Measurements from ENCODE around the gene FBXL3.

FBXL3 gene, protein sequence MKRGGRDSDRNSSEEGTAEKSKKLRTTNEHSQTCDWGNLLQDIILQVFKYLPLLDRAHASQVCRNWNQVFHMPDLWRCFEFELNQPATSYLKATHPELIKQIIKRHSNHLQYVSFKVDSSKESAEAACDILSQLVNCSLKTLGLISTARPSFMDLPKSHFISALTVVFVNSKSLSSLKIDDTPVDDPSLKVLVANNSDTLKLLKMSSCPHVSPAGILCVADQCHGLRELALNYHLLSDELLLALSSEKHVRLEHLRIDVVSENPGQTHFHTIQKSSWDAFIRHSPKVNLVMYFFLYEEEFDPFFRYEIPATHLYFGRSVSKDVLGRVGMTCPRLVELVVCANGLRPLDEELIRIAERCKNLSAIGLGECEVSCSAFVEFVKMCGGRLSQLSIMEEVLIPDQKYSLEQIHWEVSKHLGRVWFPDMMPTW

DNA sequence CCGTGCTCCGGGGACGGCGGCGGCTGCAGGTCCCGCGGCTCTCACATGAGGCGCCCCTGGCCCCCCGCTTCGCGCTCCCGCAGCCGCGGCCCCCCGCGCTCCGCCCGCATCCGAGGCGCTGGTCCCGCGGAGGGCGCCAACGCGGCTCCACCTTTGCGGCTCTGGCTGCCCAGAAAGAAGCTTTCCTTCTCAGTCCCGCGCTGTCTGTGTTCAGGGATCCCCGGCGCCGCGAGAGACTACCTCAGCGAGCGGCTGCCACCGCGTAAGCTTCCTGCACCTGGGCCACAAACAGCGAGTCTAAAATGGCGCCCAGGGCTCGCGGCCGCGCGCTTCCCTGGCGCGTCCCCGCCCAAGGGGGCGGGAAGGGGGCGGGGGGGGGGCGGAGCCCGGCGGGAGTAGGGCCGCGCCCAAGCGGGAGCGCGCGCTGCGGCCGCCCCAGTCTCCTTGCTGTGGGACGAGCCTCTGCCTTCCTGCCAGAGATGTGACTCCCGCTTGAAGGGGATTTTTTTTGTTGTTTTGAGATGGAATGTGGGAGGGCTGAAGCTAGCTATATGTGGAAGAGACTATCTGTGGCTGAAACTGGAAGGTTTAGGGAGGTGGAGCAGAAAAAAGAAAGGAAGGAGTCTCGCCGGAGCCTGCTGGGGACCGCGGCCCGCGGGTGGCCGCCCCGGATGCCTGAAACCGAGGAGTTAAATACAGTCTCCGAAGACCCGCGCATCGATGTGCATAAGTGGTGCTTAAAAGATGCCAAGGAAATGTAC, at the start of gene FBXL3:
Gene FBXL3 (minus strand): TSS at position 299 of the 761 bp plus-strand sequence. CDS start 5,299 bp downstream, outside the sequence.
- no peak for FAIRE-seq

DNA sequence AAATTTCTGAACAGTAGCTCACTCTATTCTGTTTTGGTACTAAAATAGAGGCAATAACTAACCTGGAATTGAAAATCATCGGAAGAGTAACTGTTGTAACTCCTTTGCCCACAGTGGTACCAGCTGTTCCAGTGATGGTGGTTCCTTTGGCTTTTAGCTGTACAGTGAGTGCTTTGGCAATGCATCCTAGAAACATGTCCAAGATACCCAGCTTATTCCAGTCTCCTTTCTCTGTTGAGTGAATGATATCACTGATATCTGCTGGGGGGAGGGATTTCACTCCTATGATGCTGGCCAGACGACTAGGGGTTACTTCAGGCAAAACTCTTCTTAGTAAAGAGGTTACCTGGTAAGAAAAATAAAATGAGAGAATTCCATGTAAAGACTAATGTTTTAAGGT, 40.6 kb upstream of the FBXL3 start:
- no peak for FAIRE-seq

DNA sequence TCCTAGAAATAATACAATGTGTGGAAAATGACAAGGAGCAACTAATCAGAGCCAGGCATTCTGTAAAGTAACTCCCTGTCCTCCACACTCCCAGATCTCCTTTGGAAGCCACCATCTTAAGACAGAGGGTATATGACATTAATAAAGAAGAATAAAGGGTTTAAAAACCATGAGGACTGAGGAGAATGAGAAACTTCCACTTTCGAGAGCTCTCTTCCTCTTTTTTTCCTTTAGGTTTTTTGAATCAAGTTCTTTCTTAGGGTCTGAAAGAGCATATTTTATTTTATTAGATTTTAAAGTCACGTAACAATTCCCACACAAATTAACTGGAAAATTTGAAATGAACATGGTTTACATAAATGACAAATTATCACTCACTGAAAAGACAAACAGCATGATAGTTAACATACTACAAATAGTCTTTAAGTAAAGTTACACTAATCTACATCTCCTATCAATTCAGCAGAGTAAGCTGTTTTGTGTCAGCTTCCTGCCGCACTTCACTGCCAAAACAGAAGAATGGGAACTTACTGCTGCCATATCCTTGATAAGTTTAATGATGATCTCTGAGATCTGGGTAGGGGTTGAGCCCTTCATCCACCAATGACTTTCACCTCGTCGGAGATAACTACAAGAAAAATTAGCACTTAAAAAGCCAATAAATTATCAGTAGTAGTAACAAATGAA, 38.6 kb upstream of the FBXL3 start:
- FAIRE-seq, result no peak

DNA sequence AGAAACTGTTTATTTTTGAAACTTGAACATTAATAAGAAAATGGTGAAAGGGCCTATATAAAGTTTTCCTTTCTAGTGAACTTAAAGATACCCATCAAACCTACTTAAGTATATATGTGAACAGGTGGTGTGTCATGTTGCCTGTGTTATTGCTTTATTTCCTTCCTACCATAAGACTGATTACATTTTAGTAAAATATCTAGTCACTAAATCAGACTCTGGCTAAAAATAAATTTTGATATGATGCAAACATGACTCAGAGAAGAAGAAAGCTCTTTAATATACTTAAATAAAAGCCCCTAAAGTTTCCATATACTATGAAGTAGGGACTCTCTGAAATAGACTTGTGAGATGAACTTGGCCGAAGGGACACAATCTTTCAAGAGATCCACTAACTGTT, 35.1 kb upstream of the FBXL3 start:
- no peak for FAIRE-seq

DNA sequence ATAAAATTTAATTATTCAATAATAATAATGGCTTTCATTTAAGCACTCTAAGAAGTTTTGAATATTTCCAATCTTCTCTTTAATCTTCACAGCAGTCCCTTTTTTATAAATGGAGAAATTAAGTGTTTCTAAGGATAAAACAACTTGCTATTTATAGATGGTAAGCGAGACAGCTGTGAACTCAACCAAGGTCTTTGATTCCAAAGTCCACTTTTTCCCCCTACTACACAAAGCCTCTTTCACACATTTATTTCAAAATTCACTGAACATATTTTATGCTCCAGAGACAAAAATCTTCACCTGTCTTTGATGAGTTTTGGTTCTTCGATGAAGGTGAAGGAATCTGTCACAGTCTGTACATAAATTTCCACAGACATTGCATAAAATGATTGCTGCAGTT, 34.4 kb upstream of the FBXL3 start:
- FAIRE-seq, result no peak

DNA sequence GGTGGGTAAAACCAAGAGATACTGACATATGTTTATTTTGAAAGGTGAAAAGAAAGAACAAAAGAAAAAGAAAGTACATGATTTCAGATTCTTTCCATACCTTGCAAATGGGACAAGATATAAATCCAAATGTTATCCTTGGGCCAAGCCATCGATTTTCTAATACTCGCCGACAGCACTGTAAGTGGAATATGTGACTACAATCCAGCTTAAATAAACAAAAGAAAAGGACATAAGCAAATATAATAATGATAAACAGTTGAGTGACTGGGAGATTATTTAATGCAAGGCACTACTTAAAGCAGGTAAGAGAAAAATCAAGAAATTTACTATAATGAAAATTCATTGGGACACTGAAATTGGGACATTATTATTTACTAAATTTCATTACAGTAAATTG, 29.9 kb upstream of the FBXL3 start:
- FAIRE-seq, result no peak

DNA sequence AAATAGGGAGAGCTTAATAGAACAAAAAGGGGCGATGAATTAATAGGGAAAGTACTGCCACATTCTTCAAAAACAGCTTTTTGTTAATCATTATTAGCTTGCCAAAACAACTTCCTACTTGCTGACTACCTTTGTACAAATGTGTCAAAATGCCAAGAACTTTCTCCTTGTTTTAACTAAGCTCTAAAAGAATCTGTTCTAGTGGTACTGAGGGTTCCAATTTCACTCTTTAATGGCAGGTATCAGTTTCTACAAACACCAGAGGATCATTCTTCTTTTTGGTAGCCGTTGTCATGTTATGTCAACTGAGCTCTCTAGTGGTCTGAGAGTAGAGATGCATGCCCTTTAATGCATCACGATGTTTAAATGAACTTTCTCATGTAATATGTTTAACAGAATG, 29.4 kb upstream of the FBXL3 start:
- FAIRE-seq, result no peak

DNA sequence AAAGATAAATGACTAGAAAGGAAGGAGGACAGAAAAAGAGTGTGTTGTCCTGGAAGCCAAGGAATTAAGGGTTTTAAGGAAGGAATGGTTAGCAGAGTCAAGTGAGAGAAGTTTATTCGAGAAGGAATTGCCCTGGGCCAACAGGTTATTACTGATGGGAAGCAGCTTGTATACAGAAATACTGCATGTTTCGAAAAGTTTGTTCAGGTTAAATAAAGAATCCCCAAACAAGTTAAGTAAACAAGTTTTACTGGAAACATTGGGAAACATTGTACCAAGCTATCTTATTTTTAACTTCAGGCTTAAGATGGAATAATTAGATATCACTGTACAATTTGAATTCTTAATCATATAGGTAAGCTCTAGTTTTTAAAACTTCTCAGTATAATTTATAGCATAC, 28.2 kb upstream of the FBXL3 start:
- FAIRE-seq, result no peak

DNA sequence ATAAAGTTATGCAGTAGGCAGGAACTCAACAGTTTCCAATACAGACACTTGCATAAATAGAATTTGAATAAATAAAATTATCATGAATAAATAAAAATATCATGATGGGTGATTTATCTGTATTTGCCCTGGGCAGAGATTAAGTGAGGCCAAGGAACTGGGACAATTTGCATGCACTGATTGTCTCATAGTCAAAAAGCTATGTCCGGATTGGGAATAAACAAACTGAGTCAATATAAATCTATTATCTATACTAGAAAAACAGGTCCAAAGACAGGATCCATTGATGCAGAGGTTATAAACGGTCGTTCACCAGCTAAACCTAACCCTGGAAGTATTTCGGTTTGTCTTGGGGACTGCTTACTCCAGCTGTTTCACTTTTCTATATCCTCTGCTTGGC, 26.2 kb upstream of the FBXL3 start:
- FAIRE-seq, result no peak

DNA sequence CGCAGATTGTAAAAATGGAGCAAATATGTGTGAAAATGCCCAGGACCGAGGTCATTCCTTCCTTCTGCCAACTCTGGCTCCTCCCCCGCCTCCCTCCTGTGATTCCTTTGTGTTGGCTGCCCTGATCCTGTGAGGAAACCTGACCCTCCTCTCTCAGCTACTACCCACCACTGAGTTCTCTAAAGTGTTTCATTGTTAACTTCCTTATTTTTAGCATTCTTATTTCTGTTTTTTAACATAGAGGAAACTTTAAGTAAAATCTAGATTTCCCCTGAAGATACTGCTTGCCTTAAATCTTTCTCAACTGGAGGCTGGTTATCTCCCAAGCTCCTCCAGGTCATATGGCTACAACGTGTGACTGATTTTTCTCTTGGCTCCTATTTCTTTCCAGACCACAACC, 21.7 kb upstream of the FBXL3 start:
- no peak for FAIRE-seq

DNA sequence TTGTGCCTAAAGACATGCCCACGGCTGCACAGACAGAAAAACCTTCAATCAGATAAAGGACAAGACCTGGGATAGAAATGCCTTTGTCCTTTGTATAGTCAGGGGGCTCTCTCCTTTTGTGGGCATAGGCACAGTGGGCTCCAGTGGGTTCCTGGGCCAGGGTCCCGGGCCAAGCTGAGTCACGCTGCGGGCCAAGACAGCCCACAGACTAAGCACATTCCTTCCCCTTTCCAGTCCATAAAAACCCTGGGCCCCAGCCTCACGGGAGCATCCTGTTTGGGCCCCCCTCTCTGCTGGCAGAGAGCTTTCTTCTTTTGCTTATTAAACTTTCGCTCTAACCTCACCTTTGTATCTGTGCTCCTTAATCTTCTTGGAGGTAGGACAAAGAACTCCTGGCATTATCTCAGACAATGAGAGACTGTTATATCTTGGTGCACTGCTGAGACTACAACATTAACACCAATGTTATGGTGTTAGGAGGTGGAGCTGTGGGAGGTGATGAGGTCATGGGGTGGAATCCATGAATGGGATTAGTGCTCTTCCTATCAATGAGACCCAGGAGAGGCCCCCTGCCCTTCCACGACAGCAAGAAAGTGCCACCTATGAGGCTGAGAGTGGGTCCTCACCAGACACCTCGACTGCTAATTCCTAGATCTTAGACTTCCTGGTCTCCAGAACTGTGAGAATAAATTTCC, 20.8 kb upstream of the FBXL3 start:
- FAIRE-seq, result no peak

DNA sequence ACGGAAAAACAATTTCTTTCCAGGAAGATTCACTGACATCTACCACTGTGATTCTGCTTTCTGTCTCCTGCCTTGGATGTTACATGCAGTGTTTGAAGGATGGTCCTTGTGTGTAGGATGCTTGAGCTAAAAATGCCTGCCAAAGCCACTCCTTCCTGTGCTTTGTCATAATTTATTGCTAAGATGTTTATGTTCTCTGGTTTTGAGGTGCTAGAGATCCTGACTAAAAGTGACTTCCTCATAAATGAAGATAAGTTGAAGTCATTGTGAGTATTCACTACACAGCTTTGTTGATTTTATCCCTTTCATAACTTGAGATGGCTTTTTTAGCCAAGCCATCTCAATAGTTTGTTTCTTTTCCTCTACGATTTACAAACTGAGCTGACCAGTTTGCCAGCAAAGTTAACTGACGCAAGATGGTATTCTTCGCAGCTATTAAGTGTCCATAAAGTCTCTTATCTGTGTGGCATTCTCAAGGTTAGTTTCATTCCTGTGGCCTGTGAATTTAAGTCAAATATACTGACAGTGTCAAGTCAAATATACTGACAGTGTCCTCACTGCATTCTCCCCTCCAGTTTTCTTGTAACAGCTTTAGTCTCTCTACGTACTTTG, 15.7 kb upstream of the FBXL3 start:
- FAIRE-seq, result no peak

DNA sequence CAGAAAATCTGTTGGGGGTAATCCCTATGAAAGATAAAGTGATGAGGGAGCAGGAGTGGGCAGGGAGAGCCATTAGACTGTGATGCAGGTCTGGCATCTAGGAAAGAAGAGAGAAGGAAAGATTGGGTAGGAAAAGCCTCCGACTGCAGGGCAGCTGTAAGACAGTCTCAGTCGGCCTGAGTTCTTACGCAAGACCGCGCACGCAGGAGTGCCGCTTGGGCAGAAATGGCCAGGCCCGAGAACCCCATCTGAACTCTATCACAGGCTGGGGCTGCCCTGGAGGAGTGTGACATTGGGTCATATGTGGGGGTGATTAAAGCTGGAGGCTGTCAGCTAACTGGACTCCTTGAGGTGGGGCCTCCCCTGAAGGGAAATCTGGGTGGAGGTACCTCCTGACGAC, 13.9 kb upstream of the FBXL3 start:
- FAIRE-seq, result no peak

DNA sequence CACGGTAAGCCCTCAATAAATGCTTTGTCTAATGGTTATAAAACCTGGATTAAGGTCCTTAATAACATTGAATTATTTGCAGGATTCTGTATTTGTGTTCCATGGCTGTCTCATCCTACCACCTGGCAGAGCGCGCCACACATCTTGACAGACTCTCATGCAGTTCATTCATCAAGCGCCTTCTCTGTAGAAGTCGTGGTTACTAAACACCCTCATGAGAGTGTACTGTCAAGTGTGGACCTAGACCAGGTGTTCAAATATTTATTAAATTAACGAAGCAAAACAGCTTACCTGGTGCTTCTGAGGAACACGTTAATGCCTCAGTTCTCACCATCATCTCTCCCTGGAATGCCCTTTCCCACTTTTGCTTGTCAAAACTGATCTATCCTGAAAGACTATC, 13.1 kb upstream of the FBXL3 start:
- FAIRE-seq, result no peak

DNA sequence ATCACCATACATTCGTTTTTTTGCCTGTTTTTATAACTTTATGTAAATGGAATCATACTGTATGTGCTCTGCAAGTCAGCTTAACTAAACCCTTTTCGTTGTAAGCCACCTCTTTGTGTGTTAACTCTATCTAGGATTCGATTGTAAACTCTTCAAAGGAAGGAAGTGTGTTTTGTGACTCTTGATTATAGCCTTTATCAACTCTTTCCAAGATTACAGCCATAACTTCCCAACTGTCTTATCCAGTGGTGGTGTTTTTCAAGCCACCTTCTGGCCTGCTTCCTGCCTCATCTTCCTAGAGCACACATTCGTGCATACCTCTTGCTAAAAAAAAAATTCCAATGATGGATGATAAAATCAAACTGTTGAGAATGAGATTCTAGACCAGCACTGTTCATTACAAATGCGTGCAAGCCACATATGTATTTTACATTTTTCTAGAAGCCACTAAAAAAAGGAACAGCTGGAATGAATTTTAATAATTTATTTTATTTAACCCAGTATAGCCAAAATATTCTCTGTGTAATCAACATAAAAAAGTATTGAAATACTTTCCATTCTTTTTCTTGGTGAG, 12.0 kb upstream of the FBXL3 start:
- no peak for FAIRE-seq

DNA sequence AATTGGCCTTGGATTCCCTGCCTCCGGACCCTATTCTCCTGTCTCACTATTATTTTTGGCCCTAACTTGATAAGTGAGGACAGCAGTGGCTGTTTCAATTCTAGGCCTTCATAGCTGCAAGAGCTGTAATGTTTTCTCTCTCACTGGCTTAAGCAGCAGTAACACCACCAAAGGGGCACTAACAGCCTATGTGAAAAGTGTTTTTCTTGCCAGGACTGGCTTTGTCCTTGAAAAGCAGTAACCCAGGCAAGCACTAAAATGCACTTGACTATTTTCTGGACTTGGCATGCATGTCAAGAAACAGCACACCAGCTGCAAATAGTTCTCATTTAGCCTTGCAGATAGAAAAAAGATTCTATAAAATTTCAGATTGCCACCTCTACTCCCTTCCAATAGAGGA, 9.3 kb upstream of the FBXL3 start:
- no peak for FAIRE-seq

DNA sequence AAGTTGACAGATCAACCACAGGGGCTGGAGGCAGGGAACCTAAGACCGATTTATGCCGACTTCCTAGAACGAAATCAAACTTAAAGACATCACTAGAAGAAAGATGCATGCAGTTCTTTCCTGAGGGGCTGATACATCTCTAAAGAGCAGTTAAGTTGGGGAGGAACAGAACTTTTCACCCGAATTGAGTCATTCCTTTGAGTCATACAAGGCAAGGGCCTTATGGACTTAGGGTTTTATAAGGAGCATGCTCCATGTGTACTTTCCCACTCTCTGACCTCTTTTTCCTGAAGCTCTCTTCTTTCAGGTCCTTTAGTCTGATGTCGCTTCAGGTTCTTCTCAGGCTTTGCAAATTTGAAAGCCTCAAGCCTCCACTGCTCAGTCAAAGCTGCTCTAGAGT, 7.9 kb upstream of the FBXL3 start:
- FAIRE-seq, result no peak

DNA sequence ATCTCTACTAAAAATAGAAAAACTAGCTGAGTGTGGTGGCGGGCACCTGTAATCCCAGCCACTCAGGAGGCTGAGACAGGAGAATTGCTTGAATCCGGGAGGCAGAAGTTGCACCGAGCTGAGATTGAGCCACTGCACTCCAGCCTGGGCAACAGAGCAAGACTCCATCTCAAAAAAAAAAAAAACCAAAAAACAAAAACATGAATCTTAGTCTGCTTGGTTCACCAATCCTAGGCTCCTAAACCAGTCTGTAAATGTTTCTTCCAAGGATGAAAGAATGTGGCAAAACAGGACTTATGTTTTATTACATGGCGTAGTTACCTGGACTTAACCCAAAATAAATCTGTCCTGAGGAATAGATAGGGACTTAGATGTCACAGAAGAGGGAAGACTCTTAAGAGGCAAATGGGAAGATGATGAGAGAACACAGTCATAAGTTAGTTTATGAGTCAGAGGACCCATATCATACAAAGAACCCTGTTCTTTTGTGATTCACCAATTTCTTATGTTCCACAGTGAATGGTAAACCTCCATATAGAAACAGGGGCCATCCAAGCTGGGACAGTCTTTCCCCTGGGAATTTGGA, 6.9 kb upstream of the FBXL3 start:
- no peak for FAIRE-seq

DNA sequence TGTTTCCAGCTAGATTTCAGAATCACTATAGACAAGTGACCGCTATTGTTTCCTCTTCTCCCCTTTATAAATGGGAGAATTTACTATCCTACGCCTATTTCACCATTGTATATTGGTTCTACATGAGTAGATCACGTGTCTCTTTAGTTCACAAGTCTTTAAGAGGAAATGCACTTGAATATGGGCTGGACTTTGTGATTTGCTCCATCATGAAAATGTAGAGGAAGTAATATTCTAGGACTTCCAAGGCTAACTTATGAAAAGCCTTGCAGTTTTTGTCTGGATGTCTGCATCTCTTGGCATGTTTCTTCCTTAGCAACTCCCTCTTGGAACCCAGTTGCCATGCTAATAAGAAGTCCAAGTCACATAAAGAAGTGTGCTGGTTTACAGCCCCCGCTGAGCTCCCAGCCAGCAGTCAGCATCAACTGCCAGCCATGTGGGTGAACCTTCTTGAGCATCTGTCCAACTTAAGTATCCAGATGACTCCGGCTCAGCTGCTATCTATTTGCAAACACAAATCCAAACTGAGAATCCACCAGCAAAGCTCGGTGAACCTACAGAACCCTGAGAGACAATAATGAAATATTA, 4.8 kb upstream of the FBXL3 start:
- no peak for FAIRE-seq

DNA sequence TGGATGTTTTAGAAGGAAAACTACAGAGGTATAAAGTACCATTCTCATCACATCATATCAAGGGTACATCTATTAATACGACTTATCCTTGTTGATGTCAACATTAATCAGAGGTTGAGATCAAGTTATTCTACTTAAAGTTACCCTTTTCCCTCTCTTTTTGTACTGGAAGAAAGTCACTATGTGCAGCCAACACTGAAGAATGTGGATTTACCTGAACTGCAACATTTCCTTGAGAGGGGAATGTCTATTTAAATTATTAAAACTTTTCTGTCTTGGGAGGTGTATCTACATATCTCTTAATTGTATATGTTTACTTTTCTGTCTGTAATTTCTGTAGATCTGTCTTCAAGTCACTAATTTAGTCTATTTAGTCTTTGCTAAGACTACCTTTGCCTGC, 2.5 kb upstream of the FBXL3 start:
- FAIRE-seq, result no peak

DNA sequence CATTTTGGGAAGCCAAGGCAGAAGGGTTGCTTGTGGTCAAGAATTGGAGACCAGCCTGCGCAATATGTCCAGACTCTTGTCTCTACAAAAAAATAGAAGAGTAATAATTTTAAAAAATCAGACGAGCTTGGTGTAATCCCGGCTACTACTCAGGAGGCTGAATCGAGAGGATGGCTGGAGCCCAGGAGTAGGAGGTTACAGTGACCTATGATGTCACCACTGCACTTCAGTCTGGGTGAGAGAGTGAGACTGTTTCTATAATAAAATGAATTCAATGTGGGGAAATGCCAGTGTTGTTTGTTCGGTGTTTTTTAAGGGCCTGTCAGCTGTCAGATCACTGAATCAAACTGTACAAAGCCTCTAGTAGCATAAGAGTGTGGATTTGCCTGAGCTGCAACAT, 1.2 kb upstream of the FBXL3 start:
- no peak for FAIRE-seq

All from G401.6 (cell line).